Left ventricle myocardium inferior (tissue), 1 donor: Measurements from ENCODE around the gene VMO1. TPM values are rescaled to one million over a fixed set of nuclear protein-coding genes. Genes with fewer than 3 reads are reported as not detected.

Experiments
- DNase-seq: peaks from one replicate; pipeline ENCODE4 v3.0.0-alpha.2; 2020
- H3K27ac ChIP-seq: fragments of 200-600 bp; replicated peaks from 2 replicates; pipeline ENCODE4 v1.8.0; 2021
- H3K27me3 ChIP-seq: fragments of 200-600 bp; 2 replicates; pipeline ENCODE4 v1.8.0; 2021; ENCODE audit warnings: low read depth
- H3K36me3 ChIP-seq: fragments of 200-600 bp; 2 replicates; pipeline ENCODE4 v1.8.0; 2021
- H3K4me1 ChIP-seq: fragments of 200-600 bp; 2 replicates; pipeline ENCODE4 v1.8.0; 2021
- H3K4me3 ChIP-seq: fragments of 200-600 bp; 2 replicates; pipeline ENCODE4 v1.8.0; 2021; ENCODE audit warnings: mild to moderate bottlenecking, moderate library complexity
- H3K9me3 ChIP-seq: fragments of 200-600 bp; replicated peaks from 2 replicates; pipeline ENCODE4 v1.8.0; 2021
- CTCF ChIP-seq: fragments of 200-600 bp; IDR thresholded peaks from 2 replicates; pipeline ENCODE4 v1.8.0; 2021; ENCODE audit warnings: antibody characterized with exemption, mild to moderate bottlenecking, borderline replicate concordance
- intact Hi-C: fragments of 100-400 bp; cut with micrococcal nuclease; formaldehyde crosslinking; loops from one replicate; pipeline ENCODE4 v1.11.0; 2022
- total RNA-seq: library from RNA; stranded (reverse); fragmentation: NEBNext Ultra II Directional; extraction: Animal tissue kit (Norgen Biotek cat#: 25700); gene quantifications from one replicate; pipeline ENCODE4 v1.2.1, GENCODE V29; 2021
- donor health status: DM: no; HTN: yes; CAD: no; lungs with severe emphysema.

Gene VMO1
- total RNA-seq, 1 donor from 2014 or later, result 0.63 TPM

GRCh38 chr17:4735876-4736651, 50.1 kb downstream of the VMO1 start:
- no peak overlapping the region for H3K27ac ChIP-seq
- no peaks in the 10 kb centered on the region for H3K9me3 ChIP-seq
- H3K4me1 ChIP-seq, result peaks cover 26% of the 10 kb centered on the region
- intact Hi-C loops, result no loop called here
- H3K27me3 ChIP-seq, result peaks cover 22% of the 10 kb centered on the region
- DNase-seq, result no peak
- H3K36me3 ChIP-seq, result no peaks in the 10 kb centered on the region
- H3K4me3 ChIP-seq, result no peak overlapping the region
- TF ChIP-seq CTCF, result no peak

Other genes with a start within 250 kb of the VMO1 start
- 21.3 TPM for gene MYBBP1A, start 231.0 kb downstream of the VMO1 start, total RNA-seq
- gene GGT6, start 225.8 kb downstream of the VMO1 start, total RNA-seq, result not detected
- gene SMTNL2, start 201.8 kb downstream of the VMO1 start, total RNA-seq, result 33.4 TPM
- 0.33 TPM for gene ALOX15, start 144.7 kb downstream of the VMO1 start, total RNA-seq
- gene PELP1, start 82.2 kb downstream of the VMO1 start, total RNA-seq, result 37.1 TPM
- 28.1 TPM for gene ARRB2, start 75.7 kb downstream of the VMO1 start, total RNA-seq
- gene MED11, start 54.9 kb downstream of the VMO1 start, total RNA-seq, result 18.0 TPM
- 0.08 TPM for gene ZMYND15, start 46.5 kb downstream of the VMO1 start, total RNA-seq
- 3.1 TPM for gene CXCL16, start 46.4 kb downstream of the VMO1 start, total RNA-seq
- not detected for gene TM4SF5, start 14.5 kb downstream of the VMO1 start, total RNA-seq
- not detected for gene GLTPD2, start 2.6 kb upstream of the VMO1 start, total RNA-seq
- gene PSMB6, start 9.8 kb upstream of the VMO1 start, total RNA-seq, result 183 TPM
- gene PLD2, start 20.8 kb upstream of the VMO1 start, total RNA-seq, result 11.2 TPM
- gene MINK1, start 47.0 kb upstream of the VMO1 start, total RNA-seq, result 50.9 TPM
- gene C17orf107, start 113.2 kb upstream of the VMO1 start, total RNA-seq, result 0.80 TPM
- gene CHRNE, start 116.7 kb upstream of the VMO1 start, total RNA-seq, result 1.5 TPM
- 0.22 TPM for gene GP1BA, start 145.9 kb upstream of the VMO1 start, total RNA-seq
- gene SLC25A11, start 153.7 kb upstream of the VMO1 start, total RNA-seq, result 219 TPM
- 90.7 TPM for gene RNF167, start 153.9 kb upstream of the VMO1 start, total RNA-seq
- 182 TPM for gene PFN1, start 162.2 kb upstream of the VMO1 start, total RNA-seq
- 827 TPM for gene ENO3, start 164.8 kb upstream of the VMO1 start, total RNA-seq
- gene SPAG7, start 181.5 kb upstream of the VMO1 start, total RNA-seq, result 158 TPM
- 33.8 TPM for gene CAMTA2, start 201.3 kb upstream of the VMO1 start, total RNA-seq
- 3.1 TPM for gene INCA1, start 211.2 kb upstream of the VMO1 start, total RNA-seq
- gene KIF1C, start 211.6 kb upstream of the VMO1 start, total RNA-seq, result 686 TPM
- not detected for gene SLC52A1, start 249.1 kb upstream of the VMO1 start, total RNA-seq